Activated T-cell treated with anti-CD3 and anti-CD28 coated beads, Interleukin-2, amount 50 U/mL, for 72 hours (primary cell): ENCODE data around the gene TAPBPL. TPM values are rescaled to one million over a fixed set of nuclear protein-coding genes. Genes with fewer than 3 reads are reported as not detected.
"Not testable (repeated sequence)": the region's sequence is repeated elsewhere in the genome, so short reads cannot be mapped to it uniquely, and the experiment has no call there.

Experiments
- ATAC-seq, 2 donors: fragments of 150-1000 bp; cut with Tn5 transposase; replicated peaks in 1 of 2; 2 replicates each; pipeline ENCODE4 v1.10.0; 2021; ENCODE audit warnings: moderate library complexity in 2 of 2, mild to moderate bottlenecking in 1 of 2
- DNase-seq, 2 donors: peaks; one replicate each; pipeline ENCODE4 v3.0.0; 2021 to 2022; ENCODE audit warnings: mixed read lengths in 1 of 2
- H3K27ac Mint-ChIP-seq: one replicate; pipeline ENCODE4 v1.8.0; 2022; ENCODE audit warnings: mild to moderate bottlenecking, moderate library complexity, mixed read lengths
- H3K27me3 Mint-ChIP-seq: one replicate; pipeline ENCODE4 v1.8.0; 2022; ENCODE audit warnings: low read depth, mixed read lengths
- H3K36me3 Mint-ChIP-seq, 2 donors: one replicate each; pipeline ENCODE4 v1.8.0; 2022; ENCODE audit warnings: mixed read lengths in 2 of 2, mild to moderate bottlenecking in 1 of 2; ENCODE audit not compliant: insufficient read depth in 2 of 2
- H3K4me1 Mint-ChIP-seq: one replicate; pipeline ENCODE4 v1.8.0; 2022; ENCODE audit warnings: low read depth, mixed read lengths
- H3K4me3 Mint-ChIP-seq, 2 donors: one replicate each; pipeline ENCODE4 v1.8.0; 2022; ENCODE audit warnings: mild to moderate bottlenecking in 2 of 2, mixed read lengths in 2 of 2, moderate library complexity in 2 of 2
- H3K9me3 Mint-ChIP-seq, 2 donors: one replicate each; pipeline ENCODE4 v1.8.0; 2022; ENCODE audit warnings: mixed read lengths in 2 of 2
- total RNA-seq, 2 donors: library from RNA; stranded (reverse); gene quantifications; one replicate each; pipeline ENCODE4 v1.2.3, GENCODE V29; 2022

The TAPBPL gene
- total RNA-seq, 2 donors from 2014 or later, result 26.0 to 29.6 TPM

DNA sequence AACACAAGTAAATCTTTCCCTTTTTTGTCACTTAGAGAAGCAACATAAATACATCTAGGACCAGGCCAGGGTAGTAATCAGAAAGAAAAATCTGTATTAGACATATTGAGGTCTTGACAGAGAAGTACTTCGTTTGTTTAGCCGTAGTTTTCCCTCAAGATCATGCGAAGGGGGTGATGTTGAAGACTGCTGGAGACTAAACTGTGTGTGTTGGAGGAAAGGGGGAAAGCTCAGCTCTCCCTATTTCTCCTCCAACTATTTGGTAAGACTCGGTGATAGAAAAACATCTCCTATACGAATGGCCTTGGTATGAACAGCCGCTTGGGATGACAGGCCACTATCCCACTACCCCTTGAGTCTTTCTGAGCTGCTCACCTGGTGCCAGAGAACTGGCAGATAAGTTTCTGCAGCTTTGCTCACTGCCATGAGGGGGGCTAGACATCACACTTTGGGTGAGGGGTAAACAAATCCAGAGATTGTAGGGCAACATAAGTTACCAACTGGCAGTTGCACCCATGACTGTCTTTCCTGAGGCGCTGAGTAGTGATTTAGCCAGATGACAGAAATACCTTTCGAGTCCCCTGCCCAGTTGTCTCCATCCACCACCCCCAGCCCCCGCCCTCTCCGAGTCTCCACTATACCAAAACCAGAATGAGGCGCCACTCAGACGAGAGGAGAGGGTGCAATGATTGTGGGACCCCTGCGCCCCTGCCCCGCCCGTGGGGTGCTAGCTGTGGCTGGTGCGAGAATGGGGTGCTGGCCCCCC, 17.9 kb downstream of the TAPBPL start:
- Mint-ChIP-seq H3K27me3 (no peaks in the 10 kb centered on the region), H3K4me3 (peak overlapping the region; percentile 88 to 98), H3K36me3 (peaks cover 14 to 28% of the 10 kb centered on the region in 2 donors), H3K4me1 (peaks cover 66% of the 10 kb centered on the region), H3K27ac (peak overlapping the region; percentile 83), H3K9me3 (no peaks in the 10 kb centered on the region)
- DNase-seq (no peak), ATAC-seq (no peak)

DNA sequence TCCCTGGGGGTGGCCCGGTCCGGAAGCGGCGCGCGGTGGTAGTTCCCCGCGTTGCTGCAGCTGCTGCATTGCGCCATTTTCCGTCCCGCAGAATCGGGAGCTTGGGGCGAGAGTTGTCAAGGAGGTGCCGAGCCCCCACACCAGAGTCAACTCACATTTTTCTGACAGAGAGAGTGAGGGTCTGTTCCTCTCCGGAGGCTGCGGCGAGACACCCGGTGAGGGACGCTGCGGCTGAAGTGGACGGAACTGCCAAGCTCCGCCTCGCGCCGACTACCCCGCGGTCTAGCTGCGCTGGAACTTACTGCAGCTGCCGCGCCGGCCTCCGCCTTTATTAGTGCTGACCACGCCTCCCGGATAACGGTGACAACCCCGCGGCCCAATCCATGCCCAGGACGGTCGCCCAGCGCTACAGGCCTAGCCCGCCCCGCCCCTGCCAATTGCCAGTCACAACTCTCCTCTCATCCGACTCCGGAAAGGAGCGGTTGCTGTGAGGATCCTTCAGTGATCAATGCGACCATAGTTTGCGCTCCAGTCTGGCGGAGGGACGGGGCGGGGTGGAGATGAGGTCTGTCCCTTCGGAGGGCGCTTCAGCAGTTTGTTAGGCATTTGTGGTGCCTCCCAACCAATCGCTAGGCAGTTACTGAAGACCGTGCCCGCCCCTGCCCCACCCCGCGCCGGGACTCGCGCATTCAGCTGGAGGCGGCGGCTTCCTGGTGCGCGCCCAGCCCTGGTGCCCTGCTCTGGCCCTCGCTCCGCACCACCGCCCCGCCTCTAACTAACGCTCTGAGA, 18.7 kb downstream of the TAPBPL start, which contains the start of gene VAMP1:
Gene VAMP1, minus strand, starts transcription at position 303 of the 789 bp plus-strand sequence. Its CDS starts 146 bp downstream, at position 157.
- Mint-ChIP-seq H3K4me1 (peaks cover 59% of the 10 kb centered on the region), H3K27me3 (no peaks in the 10 kb centered on the region), H3K36me3 (peaks cover 13 to 23% of the 10 kb centered on the region in 2 donors)

DNA sequence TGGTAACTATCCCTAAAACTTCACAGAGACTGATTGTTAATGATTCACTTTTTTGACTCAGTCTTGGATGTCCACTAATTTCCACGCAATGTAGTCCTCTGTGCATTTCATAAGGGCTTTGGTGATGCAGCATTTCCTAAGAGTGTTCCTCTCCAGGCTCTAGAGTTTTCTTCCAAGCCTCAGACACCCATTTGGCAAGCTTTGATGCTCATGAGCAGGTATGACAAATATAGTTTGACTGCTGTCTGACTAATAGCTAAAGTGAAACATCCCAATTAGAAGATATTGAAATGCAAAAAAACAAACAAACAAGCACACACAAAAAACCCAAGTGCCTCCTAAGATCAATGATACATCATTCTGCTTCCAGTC, 20.1 kb downstream of the TAPBPL start:
- Mint-ChIP-seq H3K4me1 (peaks cover 45% of the 10 kb centered on the region), H3K27me3 (no peaks in the 10 kb centered on the region), H3K36me3 (peaks cover 6 to 13% of the 10 kb centered on the region in 2 donors), H3K27ac (peak overlapping the region; percentile 31), H3K4me3 (peak overlapping the region; percentile 88 to 98), H3K9me3 (no peaks in the 10 kb centered on the region)
- ATAC-seq (no peak), DNase-seq (no peak)

More for the DNA sequence above, 18.7 kb downstream of the TAPBPL start, which contains the start of gene VAMP1:
- peak within 1 kb of the TSS; percentile 83 for H3K27ac Mint-ChIP-seq
- ATAC-seq, result peak; percentile 89 to 92
- peak; percentile 99 for DNase-seq
- peak within 1 kb of the TSS; percentile 88 to 98 for H3K4me3 Mint-ChIP-seq
- H3K9me3 Mint-ChIP-seq, result no peaks in the 10 kb centered on the region

DNA sequence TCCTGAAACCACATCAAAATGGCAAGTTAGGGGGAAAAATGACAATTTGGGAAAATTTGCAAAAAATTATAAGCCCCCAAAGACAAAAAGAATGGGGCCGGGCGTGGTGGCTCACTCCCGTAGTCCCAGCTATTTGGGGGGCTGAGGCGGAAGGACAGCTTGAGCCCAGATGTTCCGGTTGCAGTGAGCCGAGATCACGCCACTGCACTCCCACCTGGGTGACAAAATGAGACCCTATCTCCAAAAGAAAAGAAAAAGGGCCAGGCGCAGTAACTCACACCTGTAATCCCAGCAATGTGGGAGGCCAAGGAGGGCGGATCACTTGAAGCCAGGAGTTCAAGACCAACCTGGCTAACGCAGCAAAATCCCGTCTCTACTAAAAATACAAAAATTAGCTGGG, 20.6 kb downstream of the TAPBPL start:
- Mint-ChIP-seq H3K27me3 (no peaks in the 10 kb centered on the region), H3K4me1 (peaks cover 40% of the 10 kb centered on the region), H3K4me3 (peak overlapping the region in 1 of 2 donors; percentile 98), H3K27ac (no peak overlapping the region), H3K9me3 (no peaks in the 10 kb centered on the region), H3K36me3 (peaks cover 5 to 9% of the 10 kb centered on the region in 2 donors)
- no peak for DNase-seq
- no peak for ATAC-seq

DNA sequence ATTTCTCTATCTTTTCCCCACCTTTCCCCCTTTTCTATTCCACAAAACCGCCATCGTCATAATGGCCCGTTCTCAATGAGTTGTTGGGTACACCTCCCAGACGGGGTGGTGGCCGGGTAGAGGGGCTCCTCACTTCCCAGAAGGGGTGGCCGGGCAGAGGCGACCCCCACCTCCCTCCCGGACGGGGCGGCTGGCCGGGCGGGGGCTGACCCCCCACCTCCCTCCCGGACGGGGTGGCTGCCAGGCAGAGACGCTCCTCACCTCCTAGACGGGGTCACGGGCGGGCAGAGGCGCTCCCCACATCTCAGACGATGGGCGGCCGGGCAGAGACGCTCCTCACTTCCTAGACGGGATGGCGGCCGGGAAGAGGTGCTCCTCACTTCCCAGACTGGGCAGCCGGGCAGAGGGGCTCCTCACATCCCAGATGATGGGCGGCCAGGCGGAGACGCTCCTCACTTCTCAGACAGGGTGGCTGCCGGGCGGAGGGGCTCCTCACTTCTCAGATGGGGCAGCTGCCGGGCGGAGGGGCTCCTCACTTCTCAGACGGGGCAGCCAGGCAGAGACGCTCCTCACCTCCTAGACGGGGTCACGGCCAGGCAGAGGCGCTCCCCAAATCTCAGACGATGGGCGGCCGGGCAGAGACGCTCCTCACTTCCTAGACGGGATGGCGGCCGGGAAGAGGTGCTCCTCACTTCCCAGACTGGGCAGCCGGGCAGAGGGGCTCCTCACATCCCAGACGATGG, 23.6 kb downstream of the TAPBPL start:
- not testable (repeated sequence) for H3K27ac Mint-ChIP-seq, DNase-seq, H3K27me3 Mint-ChIP-seq, H3K4me3 Mint-ChIP-seq, H3K9me3 Mint-ChIP-seq, ATAC-seq, H3K36me3 Mint-ChIP-seq
- peaks cover 17% of the 10 kb centered on the region for H3K4me1 Mint-ChIP-seq

DNA sequence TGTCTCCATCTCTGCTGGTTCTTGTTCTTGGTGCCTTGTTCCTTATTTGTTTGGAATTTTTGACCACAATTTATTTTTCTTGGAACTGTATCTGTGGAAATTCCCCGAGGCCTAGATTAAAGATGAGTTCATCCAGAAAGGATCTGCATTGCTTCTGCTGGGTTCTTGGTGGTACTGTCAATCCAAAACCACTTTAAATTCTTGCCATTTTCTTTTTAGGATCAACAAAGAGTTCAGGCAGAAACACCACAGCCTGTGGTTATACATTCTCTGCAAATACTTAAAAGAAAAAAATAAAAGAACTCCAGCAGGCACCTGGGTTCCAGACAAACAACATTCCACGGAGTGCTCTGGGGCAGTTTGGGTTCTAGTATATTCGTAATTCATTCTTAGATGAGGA, 24.6 kb downstream of the TAPBPL start:
- Mint-ChIP-seq H3K4me3 (no peak overlapping the region), H3K27me3 (no peaks in the 10 kb centered on the region), H3K27ac (no peak overlapping the region)

DNA sequence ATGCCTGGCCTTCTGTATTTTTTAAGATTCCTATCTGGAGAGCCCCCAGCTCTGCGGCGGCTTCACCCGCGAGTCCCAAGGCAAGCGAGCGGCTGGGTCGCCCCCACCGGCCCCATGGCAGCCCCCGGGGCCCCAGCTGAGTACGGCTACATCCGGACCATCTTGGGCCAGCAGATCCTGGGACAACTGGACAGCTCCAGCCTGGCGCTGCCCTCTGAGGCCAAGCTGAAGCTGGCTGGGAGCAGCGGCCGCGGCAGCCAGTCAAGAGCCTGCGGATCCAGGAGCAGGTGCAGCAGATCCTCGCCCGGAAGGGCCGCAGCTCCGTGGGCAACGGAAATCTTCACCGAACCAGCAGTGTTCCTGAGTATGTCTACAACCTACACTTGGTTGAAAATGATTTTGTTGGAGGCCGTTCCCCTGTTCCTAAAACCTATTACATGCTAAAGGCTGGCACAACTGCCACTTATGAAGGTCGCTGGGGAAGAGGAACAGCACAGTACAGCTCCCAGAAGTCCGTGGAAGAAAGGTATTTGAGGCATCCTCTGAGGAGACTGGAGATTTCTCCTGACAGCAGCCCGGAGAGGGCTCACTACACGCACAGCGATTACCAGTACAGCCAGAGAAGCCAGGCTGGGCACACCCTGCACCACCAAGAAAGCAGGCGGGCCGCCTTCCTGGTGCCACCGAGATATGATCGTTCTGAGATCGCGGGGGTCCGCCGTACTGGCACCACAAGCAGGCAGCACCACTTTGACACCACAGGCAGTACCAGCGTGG, 25.9 kb downstream of the TAPBPL start:
- not testable (repeated sequence) for DNase-seq, H3K36me3 Mint-ChIP-seq, H3K4me3 Mint-ChIP-seq, H3K9me3 Mint-ChIP-seq, H3K27ac Mint-ChIP-seq, ATAC-seq, H3K4me1 Mint-ChIP-seq, H3K27me3 Mint-ChIP-seq

More for the DNA sequence above, 24.6 kb downstream of the TAPBPL start:
- H3K36me3 Mint-ChIP-seq, result no peaks in the 10 kb centered on the region
- DNase-seq (no peak), ATAC-seq (no peak)
- H3K9me3 Mint-ChIP-seq, result no peaks in the 10 kb centered on the region
- H3K4me1 Mint-ChIP-seq, result peaks cover 9% of the 10 kb centered on the region

DNA sequence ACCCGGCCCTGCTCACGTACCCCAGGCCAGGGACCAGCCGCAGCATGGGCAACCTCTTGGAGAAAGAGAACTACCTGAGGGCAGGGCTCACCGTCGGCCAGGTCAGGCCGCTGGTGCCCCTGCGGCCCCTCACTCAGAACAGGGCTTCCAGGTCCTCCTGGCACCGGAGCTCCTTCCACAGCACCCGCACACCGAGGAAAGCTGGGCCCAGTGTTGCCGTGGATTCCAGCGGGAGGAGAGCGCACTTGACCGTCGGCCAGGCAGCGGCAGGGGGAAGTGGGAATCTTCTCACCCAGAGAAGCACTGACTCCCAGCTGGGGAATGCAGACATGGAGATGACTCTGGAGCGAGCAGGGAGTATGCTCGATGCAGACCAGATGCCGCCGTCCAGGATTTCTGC, 26.6 kb downstream of the TAPBPL start:
- no peak for ATAC-seq
- Mint-ChIP-seq H3K36me3 (no peaks in the 10 kb centered on the region), H3K27ac (no peak overlapping the region), H3K4me3 (no peak overlapping the region), H3K4me1 (no peaks in the 10 kb centered on the region), H3K9me3 (no peaks in the 10 kb centered on the region), H3K27me3 (no peaks in the 10 kb centered on the region)
- DNase-seq, result no peak

DNA sequence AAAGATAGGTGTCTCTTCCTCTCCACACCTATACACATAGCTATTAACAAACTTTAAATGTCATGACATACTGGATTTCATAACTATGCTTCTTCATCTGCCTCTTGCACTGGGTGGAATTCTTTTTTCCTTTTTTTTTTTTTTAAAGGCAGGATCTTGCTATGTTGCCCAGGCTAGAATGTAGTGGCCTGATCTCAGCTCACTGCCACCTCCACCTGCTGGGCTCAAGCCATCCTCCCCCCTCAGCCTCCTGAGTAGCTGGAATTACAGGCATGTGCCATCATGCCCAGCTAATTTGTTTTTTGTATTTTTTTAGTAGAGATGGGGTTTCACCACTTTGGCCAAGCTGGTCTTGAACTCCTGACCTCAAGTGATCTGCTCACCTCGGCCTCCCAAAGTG, 36.4 kb downstream of the TAPBPL start:
- no peak for DNase-seq
- Mint-ChIP-seq H3K36me3 (peaks cover 3 to 8% of the 10 kb centered on the region in 2 donors), H3K27ac (no peak overlapping the region), H3K9me3 (no peaks in the 10 kb centered on the region), H3K4me3 (no peak overlapping the region), H3K4me1 (peaks cover 19% of the 10 kb centered on the region), H3K27me3 (no peaks in the 10 kb centered on the region)
- ATAC-seq, result no peak

DNA sequence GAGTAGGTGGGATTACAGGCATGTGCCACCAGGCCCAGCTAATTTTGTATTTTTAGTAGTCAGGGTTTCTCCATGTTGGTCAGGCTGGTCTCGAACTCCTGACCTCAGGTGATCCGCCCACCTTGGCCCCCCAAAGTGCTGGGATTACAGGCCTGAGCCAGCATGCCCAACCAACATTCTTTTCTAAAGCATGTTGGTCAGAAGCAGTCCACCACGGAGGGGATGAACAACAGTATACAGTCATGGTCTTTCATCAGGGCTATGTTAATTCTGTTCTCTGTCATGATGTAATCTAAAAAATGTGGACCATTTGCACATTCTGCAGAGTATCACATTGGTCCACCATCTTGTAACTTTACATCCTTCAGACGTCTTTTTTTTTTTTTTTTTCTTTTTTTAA, 37.6 kb downstream of the TAPBPL start:
- Mint-ChIP-seq H3K9me3 (no peaks in the 10 kb centered on the region), H3K4me3 (no peak overlapping the region), H3K27ac (no peak overlapping the region), H3K36me3 (peaks cover 5 to 8% of the 10 kb centered on the region in 2 donors), H3K4me1 (peaks cover 22% of the 10 kb centered on the region), H3K27me3 (no peaks in the 10 kb centered on the region)
- no peak for ATAC-seq
- DNase-seq, result no peak

DNA sequence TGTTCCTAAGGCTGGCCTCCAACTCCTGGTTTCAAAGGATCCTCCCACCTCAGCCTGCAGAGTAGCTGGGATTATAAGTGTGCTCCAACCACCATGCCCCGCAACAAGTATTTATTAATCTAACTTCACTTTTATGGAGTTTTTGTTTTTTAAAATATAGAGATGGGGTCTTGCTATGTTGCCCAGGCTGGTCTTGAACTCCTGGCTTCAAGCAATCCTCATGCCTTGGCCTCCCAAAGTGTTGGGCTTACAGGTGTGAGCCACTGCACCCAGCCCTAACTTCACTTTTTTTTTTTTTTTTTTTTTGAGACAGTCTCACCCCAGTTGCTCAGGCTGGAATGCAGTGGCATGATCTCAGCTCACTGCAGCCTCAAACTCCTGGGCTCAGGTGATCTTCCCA, 38.8 kb downstream of the TAPBPL start:
- H3K27me3 Mint-ChIP-seq, H3K27ac Mint-ChIP-seq, DNase-seq, H3K9me3 Mint-ChIP-seq, H3K4me3 Mint-ChIP-seq, ATAC-seq: not testable (repeated sequence)
- peaks cover 34% of the 10 kb centered on the region for H3K4me1 Mint-ChIP-seq
- H3K36me3 Mint-ChIP-seq, result peaks cover 7 to 11% of the 10 kb centered on the region in 2 donors

DNA sequence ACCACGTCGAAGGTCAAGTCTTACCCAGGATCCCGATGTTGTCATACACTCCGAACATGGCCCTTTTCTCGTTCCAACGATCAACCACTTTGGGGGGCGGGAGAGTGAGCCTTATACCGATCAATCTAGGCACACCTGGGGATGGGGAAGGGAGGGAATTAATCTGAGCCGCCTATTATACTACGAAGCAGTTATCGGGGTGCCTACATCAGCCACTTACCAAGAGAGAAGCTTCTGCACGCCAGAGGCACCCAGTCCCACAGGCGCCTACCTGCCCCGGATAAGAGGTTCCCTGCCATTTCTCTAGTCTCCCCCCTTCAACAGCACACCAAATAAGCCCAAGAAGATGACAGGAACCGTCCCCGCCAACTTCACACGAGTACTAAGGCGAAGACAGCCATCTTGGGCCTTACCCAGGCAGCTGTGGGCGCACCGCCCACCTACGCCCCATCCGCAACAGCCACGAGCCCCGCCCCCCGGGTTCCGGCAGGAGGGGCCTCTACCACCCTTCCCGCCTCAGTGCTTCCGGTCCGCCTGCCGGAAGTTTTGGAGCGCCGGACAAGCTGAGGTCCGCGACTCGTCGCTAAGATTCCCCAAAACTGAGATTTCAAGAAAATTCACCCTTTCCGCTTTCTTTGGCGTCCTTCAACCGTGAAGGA, 41.1 kb downstream of the TAPBPL start, which contains the start of gene MRPL51:
Gene MRPL51, minus strand, starts transcription at position 425 of the 659 bp plus-strand sequence. Its CDS starts 126 bp downstream, at position 299.
- peaks cover 56% of the 10 kb centered on the region for H3K4me1 Mint-ChIP-seq
- no peaks in the 10 kb centered on the region for H3K9me3 Mint-ChIP-seq
- H3K36me3 Mint-ChIP-seq, result peaks cover 9 to 18% of the 10 kb centered on the region in 2 donors
- peak within 1 kb of the TSS; percentile 94 to 100 for H3K4me3 Mint-ChIP-seq
- DNase-seq (peak; percentile 98 to 99), ATAC-seq (peak; percentile 82 to 84)
- no peaks in the 10 kb centered on the region for H3K27me3 Mint-ChIP-seq
- H3K27ac Mint-ChIP-seq, result peak within 1 kb of the TSS; percentile 97
